GM18526 (cell line): Measurements from ENCODE around the gene DGKB.

Experiments
- POLR2A ChIP-seq: IDR thresholded peaks from 3 replicates; pipeline ENCODE4 v1.6.1; 2011; ENCODE audit not compliant: insufficient read length; ENCODE audit errors: extremely low read depth

DGKB gene

GRCh38 chr7:14336256-14336655 lies 566.3 kb downstream of the DGKB start:
- no peak for TF ChIP-seq POLR2A

- TF ChIP-seq POLR2A, result no peak
Observed at GRCh38 chr7:14332155-14332554, 570.4 kb downstream of the DGKB start.

DNA sequence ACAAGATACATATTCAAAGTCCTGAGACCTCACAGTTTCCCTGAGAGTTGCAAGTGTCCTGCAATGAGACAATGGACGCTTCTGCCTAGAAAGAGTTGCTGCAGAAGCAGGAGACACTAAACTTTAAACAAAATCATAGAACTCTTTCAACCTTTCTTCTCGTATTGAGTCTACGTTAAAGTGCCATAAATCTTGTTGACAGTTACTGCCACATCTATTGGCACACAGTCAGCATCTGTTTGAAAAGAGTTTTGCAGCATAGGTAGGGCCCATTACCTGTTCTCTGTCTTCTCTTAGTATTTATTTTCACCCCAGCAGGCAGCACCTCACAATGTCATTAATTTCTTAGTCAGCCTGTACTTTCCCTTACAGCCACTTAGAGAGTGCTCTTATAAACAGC lies 577.8 kb downstream of the DGKB start:
- TF ChIP-seq POLR2A, result no peak

- TF ChIP-seq POLR2A, result no peak
Observed at GRCh38 chr7:14322724-14323123, 579.8 kb downstream of the DGKB start.

GRCh38 chr7:14321947-14322346 lies 580.6 kb downstream of the DGKB start:
- TF ChIP-seq POLR2A, result no peak

DNA sequence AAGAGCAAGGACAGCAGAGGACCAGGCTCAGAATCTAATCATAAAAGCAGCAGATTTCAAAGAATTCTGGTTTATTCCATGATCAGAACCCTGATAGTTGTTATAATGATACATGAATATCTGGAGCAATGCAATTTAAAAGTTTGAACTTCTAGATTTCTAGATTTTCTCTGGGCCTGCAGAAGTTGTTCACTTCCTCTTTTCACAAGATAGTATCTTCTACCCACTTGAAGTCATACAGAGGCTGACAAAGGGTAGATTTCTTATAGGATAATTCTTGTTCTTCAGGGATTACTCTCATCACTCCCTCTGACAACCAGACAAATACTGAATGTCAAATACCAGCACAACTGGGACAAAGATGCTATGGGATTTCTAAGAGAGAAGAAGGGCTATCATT lies 593.1 kb downstream of the DGKB start:
- TF ChIP-seq POLR2A, result no peak

DNA sequence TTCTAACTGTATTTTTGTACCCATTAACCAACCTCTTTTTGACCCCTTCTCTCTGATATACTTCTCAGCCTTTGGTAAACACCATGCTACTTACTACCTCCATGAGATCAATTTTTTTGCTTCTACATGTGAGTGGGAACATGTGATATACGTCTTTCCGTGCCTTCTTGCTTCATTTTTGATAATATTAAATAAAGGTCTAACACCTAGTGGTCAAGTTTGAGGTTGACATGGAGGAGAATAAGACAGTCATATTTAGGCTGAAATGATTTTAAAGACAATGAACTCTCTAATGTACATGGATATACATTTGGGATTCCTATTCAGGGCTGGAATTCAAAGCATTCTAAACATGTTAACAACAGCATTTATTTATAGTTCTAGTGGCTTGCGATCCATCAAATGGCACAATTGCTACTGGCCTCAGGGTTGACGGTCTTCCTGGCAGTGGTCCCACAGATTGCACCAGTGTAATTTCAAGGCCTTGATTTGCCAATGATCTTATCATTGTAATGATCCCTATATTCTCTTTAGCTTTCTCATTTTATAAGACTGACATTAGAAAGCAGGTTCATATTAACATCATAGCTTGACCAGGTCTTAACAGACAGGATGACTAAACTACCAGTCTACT lies 597.2 kb downstream of the DGKB start:
- no peak for TF ChIP-seq POLR2A

DNA sequence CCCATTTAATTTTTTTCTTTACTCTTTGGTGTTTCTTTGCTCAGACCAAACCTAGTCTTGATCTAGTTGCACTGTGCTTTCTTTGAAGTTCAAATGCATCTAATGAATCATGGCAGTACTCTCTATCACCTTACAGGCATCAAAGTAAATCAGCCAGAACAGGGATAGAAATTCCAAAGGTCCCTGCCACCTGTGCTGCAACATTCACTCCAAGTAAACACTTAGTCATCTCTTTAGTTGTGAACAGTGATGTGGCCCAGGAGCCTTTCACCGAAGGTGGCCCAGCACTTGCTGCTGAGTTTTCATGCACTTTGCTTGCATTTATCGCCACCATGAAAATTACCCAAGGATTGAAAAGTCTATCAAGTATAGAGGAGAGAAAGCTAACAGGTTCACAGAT lies 599.0 kb downstream of the DGKB start:
- TF ChIP-seq POLR2A, result no peak

- TF ChIP-seq POLR2A, result no peak
Observed at GRCh38 chr7:14294637-14295036, 607.9 kb downstream of the DGKB start.

DNA sequence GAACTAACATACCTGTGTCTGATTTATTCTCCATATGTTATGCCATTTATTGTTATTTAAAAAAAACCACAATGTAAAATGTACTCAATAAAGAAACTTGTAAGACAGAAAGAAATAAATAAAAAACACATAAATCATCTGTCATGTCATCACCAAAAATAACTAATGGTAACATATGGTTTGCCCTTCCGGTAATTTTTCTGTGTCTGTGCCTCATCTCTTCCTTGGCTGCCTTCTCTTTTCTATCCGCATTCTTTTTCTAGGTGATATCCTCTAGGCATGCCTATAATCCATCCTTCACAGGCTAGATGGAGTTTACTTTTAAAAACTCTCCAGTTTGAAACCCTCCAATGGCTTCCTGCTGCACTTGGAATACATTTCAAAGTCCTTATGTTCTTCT lies 609.1 kb downstream of the DGKB start:
- TF ChIP-seq POLR2A, result no peak

DNA sequence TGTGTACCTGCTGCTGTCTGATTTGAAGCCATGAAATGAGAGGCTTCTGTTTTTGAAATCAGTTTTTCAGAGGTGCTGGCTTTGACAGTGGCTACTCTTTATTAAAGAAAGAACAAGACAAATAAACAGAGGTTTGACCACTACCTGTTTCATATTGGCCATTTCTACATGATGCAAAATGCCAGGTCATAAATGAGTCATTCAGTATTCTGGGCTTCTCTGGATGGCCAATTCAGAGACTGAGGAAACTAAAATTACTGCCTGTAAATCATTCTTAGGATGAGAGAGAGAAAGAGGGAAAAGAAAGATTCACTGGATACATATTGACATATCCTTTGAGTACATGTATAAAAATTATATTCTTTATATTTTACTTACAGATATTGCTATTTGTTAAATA lies 609.8 kb downstream of the DGKB start:
- no peak for TF ChIP-seq POLR2A

DNA sequence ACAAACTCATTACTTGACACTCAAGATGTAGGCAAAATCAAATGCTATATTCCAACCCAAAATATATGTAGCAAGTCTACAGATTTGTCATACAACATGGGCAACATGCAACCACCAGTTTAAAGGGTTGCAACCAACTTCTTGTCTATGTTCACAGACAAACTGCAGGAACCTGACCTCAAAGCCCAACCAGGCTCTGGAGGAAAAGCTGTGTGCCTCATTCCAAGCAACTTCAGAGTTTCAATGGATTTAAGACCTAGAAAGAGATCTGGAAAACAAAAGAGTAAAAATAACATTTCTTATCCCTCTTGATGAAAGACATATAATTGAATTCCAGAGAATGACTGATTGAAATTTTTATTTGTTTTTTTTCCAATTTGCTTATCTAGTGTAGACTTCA lies 612.6 kb downstream of the DGKB start:
- no peak for TF ChIP-seq POLR2A

DNA sequence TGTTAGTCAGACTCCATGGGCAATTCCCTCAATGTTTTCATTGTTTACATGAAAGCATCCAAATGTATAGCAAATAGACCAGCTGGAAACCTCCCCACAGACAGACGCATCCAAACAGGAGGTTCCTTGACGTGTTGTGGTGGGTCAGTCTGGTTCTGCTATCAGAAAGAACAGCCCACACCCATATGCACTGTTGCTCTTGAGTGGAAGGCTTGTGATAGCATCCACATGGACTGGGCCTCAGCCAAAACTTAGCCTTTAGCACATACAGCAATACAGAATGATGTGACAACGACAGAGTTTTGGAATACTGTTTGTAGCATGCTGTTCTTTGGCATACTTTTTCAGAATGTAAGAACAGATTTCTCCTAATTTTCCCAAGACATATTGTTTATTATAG lies 613.9 kb downstream of the DGKB start:
- TF ChIP-seq POLR2A, result no peak

DNA sequence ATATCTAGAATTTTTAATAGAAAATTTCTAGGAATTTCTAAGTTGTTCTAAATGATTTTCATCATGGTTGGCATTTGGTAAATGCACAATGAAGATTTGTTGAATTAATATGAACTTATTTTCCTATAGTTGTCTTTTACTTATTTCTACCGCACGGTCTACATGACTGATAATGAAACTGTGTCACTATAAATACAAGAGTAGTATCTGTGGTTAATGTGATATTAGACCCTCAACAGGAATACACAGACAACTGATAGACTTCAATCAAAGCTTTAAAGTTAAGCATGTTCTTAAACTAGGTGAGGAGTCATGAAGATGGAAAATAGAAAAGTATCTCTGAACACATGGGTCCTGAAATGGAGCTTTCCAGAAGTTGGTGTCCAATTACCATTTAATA lies 615.2 kb downstream of the DGKB start:
- TF ChIP-seq POLR2A, result no peak

- TF ChIP-seq POLR2A, result no peak
Observed at GRCh38 chr7:14286036-14286435, 616.5 kb downstream of the DGKB start.

GRCh38 chr7:14275356-14275755 lies 627.2 kb downstream of the DGKB start:
- TF ChIP-seq POLR2A, result no peak

- no peak for TF ChIP-seq POLR2A
Observed at GRCh38 chr7:14271441-14271840, 631.1 kb downstream of the DGKB start.

DNA sequence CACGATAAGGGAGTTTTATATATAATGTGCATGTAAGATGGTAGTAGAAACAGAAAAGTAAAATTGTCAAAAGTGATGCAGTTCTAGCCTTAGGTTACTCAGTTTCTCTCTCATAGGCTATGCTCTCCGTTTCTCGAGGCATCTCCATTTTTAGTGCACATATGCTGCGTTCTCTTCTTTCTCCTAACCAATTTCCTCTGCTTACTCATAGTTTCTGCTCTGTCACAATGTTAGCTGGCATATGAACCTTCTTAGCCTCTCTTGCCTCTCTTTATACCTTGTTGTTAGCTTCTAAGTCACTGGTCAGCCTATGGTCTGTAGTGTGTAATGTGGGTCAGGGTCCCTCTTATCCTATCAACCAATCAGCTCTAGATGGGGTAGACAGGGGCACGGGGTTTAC lies 632.5 kb downstream of the DGKB start:
- TF ChIP-seq POLR2A, result no peak

DNA sequence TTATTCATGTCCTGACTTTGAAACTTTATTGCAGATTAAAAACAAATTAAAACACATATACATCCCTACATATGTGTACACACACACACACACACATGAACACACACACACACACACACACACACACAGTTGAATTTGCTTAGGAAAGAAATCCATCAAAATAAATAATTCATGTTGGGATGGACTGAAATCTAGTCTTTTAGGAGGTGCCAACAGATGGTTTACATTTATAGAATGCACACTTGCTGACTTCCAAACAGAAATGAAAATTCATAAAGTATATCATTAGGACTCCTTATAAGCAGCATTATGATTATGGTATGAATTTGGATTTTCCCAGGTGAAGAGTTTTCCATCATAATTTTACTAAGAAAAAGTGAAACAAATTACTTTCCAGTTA lies 642.5 kb downstream of the DGKB start:
- TF ChIP-seq POLR2A, result no peak

DNA sequence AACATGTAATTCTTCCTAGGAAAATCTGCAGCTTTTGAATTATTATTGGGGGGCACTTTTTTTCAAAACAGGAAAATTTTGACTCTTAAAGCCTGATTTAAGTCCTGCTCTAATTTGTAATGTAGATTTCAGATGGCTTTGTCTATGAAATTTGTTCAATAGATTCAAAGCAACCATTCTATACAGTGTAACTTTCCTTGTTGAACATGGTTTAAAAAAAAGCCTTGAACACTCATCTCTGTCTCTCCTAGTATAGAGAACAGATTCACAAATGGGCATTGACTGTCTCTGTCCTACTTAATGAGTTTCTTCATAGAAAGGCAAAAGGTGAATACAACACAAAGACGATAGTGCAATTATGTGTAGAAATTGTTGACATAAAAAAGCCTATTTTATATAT lies 643.7 kb downstream of the DGKB start:
- TF ChIP-seq POLR2A, result no peak
